HTR-8/SVneo (cell line): ENCODE measurements around the gene IFTAP.

ENCODE experiments used
- DNase-seq: peaks from one replicate; pipeline ENCODE4 v3.0.0; 2011; ENCODE audit warnings: low spot score, mixed read lengths; ENCODE audit not compliant: insufficient read length
- FAIRE-seq: peaks from 2 replicates; lab custom pipeline; 2011; peaks lifted over from hg19 to GRCh38; lab: Jason Lieb, UNC

The IFTAP gene

GRCh38 chr11:36699271-36699670 lies 105.0 kb downstream of the IFTAP start:
- FAIRE-seq (no peak), DNase-seq (no peak)

GRCh38 chr11:36700246-36700645 lies 105.9 kb downstream of the IFTAP start:
- DNase-seq: no peak
- no peak for FAIRE-seq

GRCh38 chr11:36702330-36703054 lies 108.2 kb downstream of the IFTAP start:
- peak; percentile 54 for FAIRE-seq
- DNase-seq: peak; percentile 60

- FAIRE-seq: no peak
- no peak for DNase-seq
Measured at GRCh38 chr11:36703055-36703404, 108.7 kb downstream of the IFTAP start.
